Spleen (tissue), 11 donors: Measurements from ENCODE around the gene RABAC1. TPM values are rescaled to one million over a fixed set of nuclear protein-coding genes. Genes with fewer than 3 reads are reported as not detected.

Experiments
- DNase-seq: peaks from one replicate; pipeline ENCODE4 v3.0.0-alpha.2; 2020
- H3K27ac ChIP-seq, 8 donors: fragments of 200-600 bp; sonication (generic) in 7 of 8; 1 replicate in 4 of 8; 2 replicates in 4 of 8; pipeline versions ENCODE4 v1.5.0 to v1.8.0; 2016 to 2021; ENCODE audit warnings: inconsistent platforms in 4 of 8, mild to moderate bottlenecking in 4 of 8, moderate library complexity in 1 of 8
- H3K27me3 ChIP-seq, 7 donors: fragments of 200-600 bp; sonication (generic) in 6 of 7; replicated peaks in 1 of 7; 1 replicate in 4 of 7; 2 replicates in 3 of 7; pipeline versions ENCODE4 v1.5.0 to v1.8.0; 2016 to 2021; ENCODE audit warnings: inconsistent platforms in 3 of 7, mild to moderate bottlenecking in 1 of 7
- H3K36me3 ChIP-seq, 6 donors: fragments of 200-600 bp; sonication (generic) in 5 of 6; 1 replicate in 4 of 6; 2 replicates in 2 of 6; pipeline versions ENCODE4 v1.5.0 to v1.8.0; 2016 to 2021; ENCODE audit warnings: inconsistent platforms in 2 of 6
- H3K4me1 ChIP-seq, 6 donors: fragments of 200-600 bp; sonication (generic) in 5 of 6; 1 replicate in 3 of 6; 2 replicates in 3 of 6; pipeline versions ENCODE4 v1.5.0 to v1.8.0; 2016 to 2021; ENCODE audit warnings: inconsistent platforms in 3 of 6
- H3K4me3 ChIP-seq, 8 donors: fragments of 200-600 bp; sonication (generic) in 7 of 8; 1 replicate in 4 of 8; 2 replicates in 4 of 8; pipeline versions ENCODE4 v1.5.0 to v1.8.0; 2016 to 2021; ENCODE audit warnings: inconsistent platforms in 4 of 8, mild to moderate bottlenecking in 4 of 8, moderate library complexity in 2 of 8
- H3K9me3 ChIP-seq, 8 donors: fragments of 200-600 bp; sonication (generic) in 7 of 8; 1 replicate in 4 of 8; 2 replicates in 4 of 8; pipeline versions ENCODE4 v1.5.0 to v1.8.0; 2016 to 2021; ENCODE audit warnings: inconsistent platforms in 4 of 8
- CTCF ChIP-seq, 11 experiments: fragments of 200-600 bp in 7 of 11; fragments of 450-650 bp in 4 of 11; sonication (generic) in 4 of 11; IDR thresholded peaks in 8 of 11; conservative IDR thresholded peaks in 3 of 11; 1 replicate in 7 of 11; 2 replicates in 4 of 11; pipeline versions ENCODE4 v1.4.0 to v1.8.0; 2016 to 2021; ENCODE audit warnings: antibody characterized with exemption in 11 of 11, inconsistent platforms in 4 of 11, mild to moderate bottlenecking in 1 of 11
- POLR2A ChIP-seq, 3 donors: fragments of 450-650 bp; IDR thresholded peaks; one replicate each; pipeline ENCODE4 v1.5.1; 2017; ENCODE audit warnings: antibody characterized with exemption in 3 of 3, mild to moderate bottlenecking in 1 of 3
- POLR2AphosphoS5 ChIP-seq, 3 donors: sonication (generic); formaldehyde crosslinking; IDR thresholded peaks; one replicate each; pipeline ENCODE4 v1.5.1; 2017; ENCODE audit warnings: antibody characterized with exemption in 3 of 3
- WGBS, 5 donors: extraction: QIAGEN DNeasy Blood & Tissue Kit in 3 of 5; methylation state at CpG; one replicate each; pipeline versions ENCODE4 v1.1.5 to v1.1.7; 2013 to 2018; 5-methylcytosine and 5-hydroxymethylcytosine counted together
- intact Hi-C: fragments of 100-400 bp; cut with DNase I; formaldehyde crosslinking; loops from one replicate; pipeline ENCODE4 v1.15.0; 2023; ENCODE audit warnings: low total_unique reads
- polyA plus RNA-seq, 3 donors: library from polyadenylated mRNA; stranded (reverse); fragments of 200-250 nt; gene quantifications; one replicate each; pipeline ENCODE4 v1.2.1, GENCODE V29; 2013
- total RNA-seq, 7 donors: library from RNA; depleted of rRNA in 3 of 7; stranded (reverse); fragments of >200 nt in 3 of 7; fragmentation: NEBNext Ultra II Directional in 4 of 7; extraction: Animal tissue kit (Norgen Biotek cat#: 25700) in 4 of 7; gene quantifications; one replicate each; pipeline versions ENCODE4 v1.1.0 to v1.2.1, GENCODE V29; 2016 to 2021
- donor health status: healthy with polysubstance abuse.
- donor health status: DM: no; HTN: no; CAD: no; lungs with moderate emphysema.
- donor health status: DM: no; HTN: no; CAD: no.
- donor health status: Bipolar disorder and iron deficiency.
- donor health status: healthy.
- donor health status: DM: no; HTN: no; CAD: no.
- donor health status: DM: yes; HTN: yes; CAD: no.

Gene RABAC1
- total and polyA plus RNA-seq, 10 donors = 85.6 to 165 (median 134) TPM

DNA sequence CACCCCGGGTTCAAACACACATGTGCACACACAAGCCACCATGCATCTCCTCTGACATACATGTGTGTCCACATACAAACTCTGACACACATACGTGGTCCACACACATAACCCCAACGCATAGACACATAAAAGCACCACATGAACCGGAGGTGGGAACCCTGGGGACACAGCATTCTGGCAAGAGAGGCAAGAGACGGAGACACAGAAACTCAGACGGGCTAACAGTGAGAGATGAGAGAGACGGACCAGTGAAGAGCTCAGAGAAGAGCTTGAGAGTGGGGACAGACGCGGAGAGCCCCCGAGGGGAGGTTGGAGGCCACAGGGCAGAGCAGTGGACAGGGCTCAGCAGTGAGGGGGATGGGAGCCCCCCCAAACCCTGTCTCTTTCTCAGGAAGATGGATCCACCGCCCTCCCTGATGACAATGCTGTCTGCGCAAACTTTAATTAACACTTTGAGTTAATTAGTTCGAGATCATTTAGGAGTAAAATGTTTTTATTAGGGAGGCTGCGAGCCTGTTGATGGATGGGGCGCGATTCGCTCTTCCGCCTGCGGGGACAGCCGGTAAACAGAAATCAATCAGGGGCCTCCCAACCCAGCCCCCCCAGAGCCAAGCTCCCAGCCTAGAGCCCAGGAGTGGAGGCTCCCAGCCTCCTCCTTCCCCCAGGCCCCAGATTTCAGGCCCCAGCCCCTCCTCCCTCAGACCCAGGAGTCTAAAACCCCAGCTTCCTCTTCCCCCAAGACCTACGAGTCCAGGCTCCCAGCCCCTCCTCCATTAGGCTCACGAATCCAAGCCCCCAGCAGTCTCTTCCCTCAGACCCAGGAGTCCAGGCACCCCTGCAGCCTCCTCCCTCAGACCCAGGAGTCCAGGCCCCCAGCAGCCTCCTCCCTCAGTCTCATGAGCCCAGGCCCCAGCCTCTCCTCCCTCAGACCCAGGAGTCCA lies 21.3 kb downstream of the RABAC1 start:
- Histone ChIP-seq H3K27ac (peak overlapping the region in 1 of 8 donors; percentile 14), H3K36me3 (no peaks in the 10 kb centered on the region), H3K27me3 (peaks cover 0 to 71% (median 21%) of the 10 kb centered on the region in 7 donors), H3K9me3 (no peaks in the 10 kb centered on the region), H3K4me3 (no peak overlapping the region), H3K4me1 (peaks cover 5 to 78% (median 38%) of the 10 kb centered on the region in 6 donors)
- DNase-seq = peak; percentile 63
- intact Hi-C loops = no loop called here
- 47 to 63% (median 54%) methylated on average over 22 of the region's 22 CpGs for WGBS, 5 donors
- TF ChIP-seq CTCF (IDR thresholded peaks at IDR 0.05 in 8 of 11, conservative IDR thresholded peaks at IDR 0.05 in 3 of 11) = no peak
- no peak for TF ChIP-seq POLR2A (IDR thresholded peaks at IDR 0.05)
- no peak for TF ChIP-seq POLR2AphosphoS5 (IDR thresholded peaks at IDR 0.05)

DNA sequence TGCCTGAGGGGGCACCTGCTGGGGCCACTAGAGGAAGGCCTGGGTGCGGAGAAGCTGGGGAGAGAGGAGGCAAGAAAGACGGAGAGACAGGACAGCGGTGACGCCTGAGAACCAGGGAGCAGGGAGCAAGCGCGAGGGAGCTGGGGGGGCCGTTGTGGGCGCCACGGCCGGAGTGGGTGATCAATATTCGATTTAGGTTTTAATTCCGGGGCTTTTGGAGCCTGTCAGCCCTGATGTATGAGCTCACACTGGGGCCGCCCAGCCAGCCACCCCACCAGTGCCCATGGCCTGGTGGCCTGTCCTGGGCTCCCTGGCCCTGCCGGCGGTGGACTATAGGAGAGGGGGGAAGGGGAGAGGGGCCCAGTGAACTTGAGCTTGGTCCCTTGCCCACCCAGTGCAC lies 22.2 kb downstream of the RABAC1 start:
- intact Hi-C loops = no loop called here
- Histone ChIP-seq H3K36me3 (no peaks in the 10 kb centered on the region), H3K27me3 (peaks cover 0 to 79% (median 21%) of the 10 kb centered on the region in 7 donors), H3K27ac (peak overlapping the region in 1 of 8 donors; percentile 14), H3K4me3 (no peak overlapping the region), H3K4me1 (peaks cover 5 to 80% (median 38%) of the 10 kb centered on the region in 6 donors), H3K9me3 (no peaks in the 10 kb centered on the region)
- peak; percentile 71 for DNase-seq
- WGBS, 5 donors = 78 to 85% (median 83%) methylated on average over 12 to 15 of the region's 15 CpGs
- no peak for TF ChIP-seq CTCF (IDR thresholded peaks at IDR 0.05 in 8 of 11, conservative IDR thresholded peaks at IDR 0.05 in 3 of 11)

GRCh38 chr19:41936416-41936850 lies 22.7 kb downstream of the RABAC1 start:
- Histone ChIP-seq H3K4me1 (peaks cover 5 to 79% (median 38%) of the 10 kb centered on the region in 6 donors), H3K27ac (no peak overlapping the region), H3K9me3 (no peaks in the 10 kb centered on the region), H3K27me3 (peaks cover 0 to 81% (median 21%) of the 10 kb centered on the region in 7 donors), H3K4me3 (no peak overlapping the region), H3K36me3 (no peaks in the 10 kb centered on the region)
- TF ChIP-seq CTCF (IDR thresholded peaks at IDR 0.05 in 8 of 11, conservative IDR thresholded peaks at IDR 0.05 in 3 of 11) (no peak), POLR2A (IDR thresholded peaks at IDR 0.05) (no peak), POLR2AphosphoS5 (IDR thresholded peaks at IDR 0.05) (no peak)
- DNase-seq = no peak
- intact Hi-C loops = no loop called here
- 56 to 82% (median 71%) methylated on average over 8 of the region's 8 CpGs for WGBS, 5 donors

- 35 to 53% (median 41%) methylated on average over 21 to 26 of the region's 26 CpGs for WGBS, 5 donors
- DNase-seq = peak; percentile 66
- peaks cover 0 to 81% (median 21%) of the 10 kb centered on the region in 7 donors for H3K27me3 ChIP-seq
- no peaks in the 10 kb centered on the region for H3K36me3 ChIP-seq
- intact Hi-C loops = no loop called here
- H3K4me1 ChIP-seq = peaks cover under 1 to 79% (median 34%) of the 10 kb centered on the region in 6 donors
- no peak overlapping the region for H3K4me3 ChIP-seq
- H3K9me3 ChIP-seq = no peaks in the 10 kb centered on the region
- no peak for TF ChIP-seq POLR2AphosphoS5 (IDR thresholded peaks at IDR 0.05)
- TF ChIP-seq POLR2A (IDR thresholded peaks at IDR 0.05) = no peak
- TF ChIP-seq CTCF (IDR thresholded peaks at IDR 0.05 in 8 of 11, conservative IDR thresholded peaks at IDR 0.05 in 3 of 11) = no peak
- H3K27ac ChIP-seq = no peak overlapping the region
Observed at GRCh38 chr19:41935760-41936415, 23.2 kb downstream of the RABAC1 start.
